Measurements from ENCODE around the gene NINJ2.
A peak's percentile ranks its signal among the peaks of the same experiment; 100 is the strongest.

The NINJ2 gene

GRCh38 chr12:640773-641172 lies 22.5 kb downstream of the NINJ2 start:
- no peak overlapping the region for H3K4me3 ChIP-seq (ENCODE audit: low read depth, low read length)
- no peak for TF ChIP-seq CTCF (IDR thresholded peaks at IDR 0.05; ENCODE audit: insufficient read depth, low read depth, low read length, missing control alignments)
- no peak for DNase-seq (ENCODE audit: low read depth)

- DNase-seq (ENCODE audit: low read depth): peak; percentile 29
- H3K4me3 ChIP-seq (ENCODE audit: low read depth, low read length): no peak overlapping the region
- TF ChIP-seq CTCF (IDR thresholded peaks at IDR 0.05; ENCODE audit: insufficient read depth, low read depth, low read length, missing control alignments): no peak
Observed at GRCh38 chr12:639988-640387, 23.3 kb downstream of the NINJ2 start.

GRCh38 chr12:639566-639965 lies 23.7 kb downstream of the NINJ2 start:
- peak; percentile 59 for DNase-seq (ENCODE audit: low read depth)
- no peak overlapping the region for H3K4me3 ChIP-seq (ENCODE audit: low read depth, low read length)
- TF ChIP-seq CTCF (IDR thresholded peaks at IDR 0.05; ENCODE audit: insufficient read depth, low read depth, low read length, missing control alignments): no peak

GRCh38 chr12:638953-639557 lies 24.2 kb downstream of the NINJ2 start:
- no peak overlapping the region for H3K4me3 ChIP-seq (ENCODE audit: low read depth, low read length)
- DNase-seq (ENCODE audit: low read depth): no peak
- TF ChIP-seq CTCF (IDR thresholded peaks at IDR 0.05; ENCODE audit: insufficient read depth, low read depth, low read length, missing control alignments): no peak

GRCh38 chr12:636632-637031 lies 26.6 kb downstream of the NINJ2 start:
- no peak overlapping the region for H3K4me3 ChIP-seq (ENCODE audit: low read depth, low read length)
- peak; percentile 54 for DNase-seq (ENCODE audit: low read depth)
- no peak for TF ChIP-seq CTCF (IDR thresholded peaks at IDR 0.05; ENCODE audit: insufficient read depth, low read depth, low read length, missing control alignments)

- no peak overlapping the region for H3K4me3 ChIP-seq (ENCODE audit: low read depth, low read length)
- no peak for DNase-seq (ENCODE audit: low read depth)
- TF ChIP-seq CTCF (IDR thresholded peaks at IDR 0.05; ENCODE audit: insufficient read depth, low read depth, low read length, missing control alignments): no peak
Observed at GRCh38 chr12:633731-634130, 29.5 kb downstream of the NINJ2 start.

GRCh38 chr12:632102-632696 lies 31.0 kb downstream of the NINJ2 start:
- peak overlapping the region; percentile 64 for H3K4me3 ChIP-seq (ENCODE audit: low read depth, low read length)
- peak; percentile 50 for DNase-seq (ENCODE audit: low read depth)
- no peak for TF ChIP-seq CTCF (IDR thresholded peaks at IDR 0.05; ENCODE audit: insufficient read depth, low read depth, low read length, missing control alignments)
